HepG2 (cell line): ENCODE measurements around the gene SPRYD3. TPM values are rescaled to one million over a fixed set of nuclear protein-coding genes. Genes with fewer than 3 reads are reported as not detected.

Experiments
- ERF ChIP-seq: IDR thresholded peaks from 2 replicates; pipeline ENCODE4 v1.6.1; 2018; ENCODE audit warnings: missing biosample characterization, missing genetic modification reagents
- FOSL1 ChIP-seq: sonication (generic); formaldehyde crosslinking; IDR thresholded peaks from 2 replicates; pipeline ENCODE4 v1.9.0; 2021; ENCODE audit warnings: missing genetic modification reagents, borderline replicate concordance
- FOXO1 ChIP-seq: sonication (generic); formaldehyde crosslinking; IDR thresholded peaks from 2 replicates; pipeline ENCODE4 v1.4.0; 2020; ENCODE audit warnings: missing genetic modification reagents
- FUBP1 ChIP-seq: sonication (generic); formaldehyde crosslinking; IDR thresholded peaks from 2 replicates; pipeline ENCODE4 v1.5.1; 2020; ENCODE audit warnings: missing genetic modification reagents, mild to moderate bottlenecking, borderline replicate concordance
- GLMP ChIP-seq: sonication (generic); formaldehyde crosslinking; IDR thresholded peaks from 2 replicates; pipeline ENCODE4 v1.9.0; 2021; ENCODE audit warnings: missing genetic modification reagents, mild to moderate bottlenecking, borderline replicate concordance
- HMG20A ChIP-seq: IDR thresholded peaks from 2 replicates; pipeline ENCODE4 v1.6.1; 2016; ENCODE audit warnings: borderline replicate concordance
- KLF15 ChIP-seq: sonication (generic); formaldehyde crosslinking; IDR thresholded peaks from 2 replicates; pipeline ENCODE4 v1.8.1; 2023; ENCODE audit warnings: borderline replicate concordance, mild to moderate bottlenecking, inconsistent platforms, missing genetic modification reagents, mixed read lengths
- NFE2L1 ChIP-seq: sonication (generic); formaldehyde crosslinking; IDR thresholded peaks from 2 replicates; pipeline ENCODE4 v1.4.0; 2020; ENCODE audit warnings: missing genetic modification reagents, mild to moderate bottlenecking, borderline replicate concordance
- NR3C1 ChIP-seq: sonication (generic); formaldehyde crosslinking; IDR thresholded peaks from 2 replicates; pipeline ENCODE4 v1.4.0; 2020; ENCODE audit warnings: missing genetic modification reagents
- PAWR ChIP-seq: sonication (generic); formaldehyde crosslinking; IDR thresholded peaks from 2 replicates; pipeline ENCODE4 v1.4.0; 2020; ENCODE audit warnings: missing genetic modification reagents, mild to moderate bottlenecking, borderline replicate concordance
- PCBP1 ChIP-seq: fragments of 200-400 bp; formaldehyde crosslinking; IDR thresholded peaks from 2 replicates; pipeline ENCODE4 v1.6.1; 2017; ENCODE audit warnings: mild to moderate bottlenecking, low read depth, low read length, borderline replicate concordance
- POLR2AphosphoS2 ChIP-seq: IDR thresholded peaks from 2 replicates; pipeline ENCODE4 v1.6.1; 2011; ENCODE audit warnings: low read depth, low read length, improper control_type of control experiment
- RARA ChIP-seq: IDR thresholded peaks from 2 replicates; pipeline ENCODE4 v1.6.1; 2016; ENCODE audit warnings: missing genetic modification reagents, missing compliant biosample characterization
- STAT5B ChIP-seq: sonication (generic); formaldehyde crosslinking; IDR thresholded peaks from 2 replicates; pipeline ENCODE4 v1.4.0; 2020; ENCODE audit warnings: missing genetic modification reagents
- ZBTB26 ChIP-seq: IDR thresholded peaks from 2 replicates; pipeline ENCODE4 v1.6.1; 2016; ENCODE audit warnings: missing compliant biosample characterization, missing genetic modification reagents, borderline replicate concordance
- ZBTB37 ChIP-seq: sonication (generic); formaldehyde crosslinking; IDR thresholded peaks from 2 replicates; pipeline ENCODE4 v1.4.0; 2020; ENCODE audit warnings: mild to moderate bottlenecking, missing genetic modification reagents
- ZFY ChIP-seq: sonication (generic); formaldehyde crosslinking; IDR thresholded peaks from 2 replicates; pipeline ENCODE4 v1.4.0; 2020; ENCODE audit warnings: missing genetic modification reagents
- ZNF18 ChIP-seq: sonication (generic); formaldehyde crosslinking; IDR thresholded peaks from 2 replicates; pipeline ENCODE4 v1.8.0; 2022; ENCODE audit warnings: mild to moderate bottlenecking, missing genetic modification reagents; ENCODE audit not compliant: insufficient replicate concordance
- ZNF264 ChIP-seq: sonication (generic); formaldehyde crosslinking; IDR thresholded peaks from 2 replicates; pipeline ENCODE4 v1.4.0; 2020; ENCODE audit warnings: missing genetic modification reagents
- ZNF564 ChIP-seq: sonication (generic); formaldehyde crosslinking; IDR thresholded peaks from 2 replicates; pipeline ENCODE4 v1.8.1; 2023; ENCODE audit warnings: mild to moderate bottlenecking, missing genetic modification reagents
- polyA plus RNA-seq, 8 experiments: library from polyadenylated mRNA; depleted of rRNA in 3 of 8; stranded (reverse) in 7 of 8; unstranded in 1 of 8; fragments of >200 nt; fragmentation: Illumina TruSeq in 4 of 8; extraction: Trizol in 4 of 8; gene quantifications; 2 replicates each; pipeline versions ENCODE4 v1.2.1 to v1.2.3, GENCODE V29; 2011 to 2016; ENCODE audit warnings: low read depth in 4 of 8, missing spikeins in 1 of 8, mixed read lengths in 1 of 8; ENCODE audit not compliant: insufficient read depth in 1 of 8
- total RNA-seq, 5 experiments: library from RNA; depleted of rRNA; stranded (reverse); fragments of >200 nt; fragmentation: Illumina TruSeq; extraction: Trizol; gene quantifications; 2 replicates each; pipeline ENCODE4 v1.2.3, GENCODE V29; 2016; ENCODE audit warnings: low read depth in 1 of 5

SPRYD3 gene
- total and polyA plus RNA-seq, 2 of the 13 experiments (the other 11 are each of a cell fraction or from before 2014, with no cell fraction given): 9.0 to 9.2 TPM

GRCh38 chr12:53102883-53103807, 24.0 kb upstream of the SPRYD3 start, which contains the start of gene SOAT2 (continued):
- TF ChIP-seq NR3C1 (CRISPR knock-in tag) (no peak), FOSL1 (no peak), RARA (CRISPR knock-in tag) (peak; percentile 58), ZNF18 (no peak), NFE2L1 (CRISPR knock-in tag) (no peak), ERF (CRISPR knock-in tag) (peak; percentile 17; the same call in 1 of the 2 replicates), FOXO1 (no peak), ZBTB26 (CRISPR knock-in tag) (no peak), ZNF264 (CRISPR knock-in tag) (peak; percentile 57; the same call in 1 of the 2 replicates), ZNF564 (CRISPR knock-in tag) (no peak), ZFY (CRISPR knock-in tag) (peak; percentile 62), POLR2AphosphoS2 (no peak), ZBTB37 (CRISPR knock-in tag) (no peak), FUBP1 (CRISPR knock-in tag) (no peak), HMG20A (CRISPR knock-in tag) (no peak), STAT5B (CRISPR knock-in tag) (no peak), GLMP (no peak), PAWR (CRISPR knock-in tag) (no peak), KLF15 (no peak), PCBP1 (0 out of 2 replicates have a peak, but pooled peaks have one; percentile 30)
